Measurements from ENCODE around the gene ANKRD35.

ANKRD35 gene

DNA sequence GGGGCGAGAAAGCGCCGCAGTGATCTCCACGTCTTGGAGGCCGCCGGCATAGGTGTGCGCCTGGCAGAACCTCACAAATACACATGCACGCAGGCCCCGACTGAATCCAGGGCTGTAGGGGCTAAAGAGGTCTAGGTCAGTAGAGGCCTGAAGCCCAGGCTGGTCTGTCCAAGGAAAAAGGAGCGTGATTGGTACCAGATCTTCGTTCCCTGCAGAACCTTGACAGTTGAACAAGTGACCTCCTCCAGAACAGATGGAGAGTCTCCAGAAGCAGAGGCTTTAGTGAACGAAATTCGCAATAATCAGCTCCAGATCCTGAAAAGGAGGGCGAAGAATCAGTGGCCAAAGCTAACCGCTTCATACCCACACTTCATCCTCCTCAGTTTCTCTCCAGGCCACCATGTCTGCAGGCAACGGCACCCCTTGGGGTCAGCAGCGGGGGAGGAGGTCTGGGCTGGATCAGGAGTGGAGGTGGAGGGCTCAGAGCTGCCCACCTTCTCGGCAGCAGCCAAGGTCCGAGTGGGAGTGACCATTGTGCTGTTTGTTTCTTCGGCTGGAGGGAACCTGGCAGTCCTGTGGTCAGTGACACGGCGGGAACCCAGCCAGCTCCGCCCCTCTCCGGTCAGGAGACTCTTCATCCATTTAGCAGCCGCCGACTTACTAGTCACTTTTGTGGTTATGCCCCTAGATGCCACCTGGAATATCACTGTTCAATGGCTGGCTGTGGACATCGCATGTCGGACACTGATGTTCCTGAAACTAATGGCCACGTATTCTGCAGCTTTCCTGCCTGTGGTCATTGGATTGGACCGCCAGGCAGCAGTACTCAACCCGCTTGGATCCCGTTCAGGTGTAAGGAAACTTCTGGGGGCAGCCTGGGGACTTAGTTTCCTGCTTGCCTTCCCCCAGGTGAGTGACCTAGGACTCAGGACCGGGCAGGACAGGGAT, 33.6 kb upstream of the ANKRD35 start:
- peak overlapping the region; percentile 93 for H3K4me3 ChIP-seq (ENCODE audit: low read length)
- H3K36me3 ChIP-seq (ENCODE audit: control insufficient read depth, low read length): peaks cover 33% of the 10 kb centered on the region
- H3K4me1 ChIP-seq (ENCODE audit: control insufficient read depth, low read length): peaks cover 24% of the 10 kb centered on the region
- peaks cover 24% of the 10 kb centered on the region for H3F3A ChIP-seq (ENCODE audit: control insufficient read depth, insufficient read depth)
- H4K20me1 ChIP-seq (ENCODE audit: control insufficient read depth, insufficient read depth, low read depth, low read length): no peaks in the 10 kb centered on the region
- H3K4me2 ChIP-seq (ENCODE audit: low read length): peak overlapping the region; percentile 90
- no peaks in the 10 kb centered on the region for H3K9me2 ChIP-seq (replicated peaks; ENCODE audit: control insufficient read depth, low read length)
- H3K27me3 ChIP-seq (ENCODE audit: control insufficient read depth, low read length): no peaks in the 10 kb centered on the region
- peaks cover 15% of the 10 kb centered on the region for H3K79me2 ChIP-seq (ENCODE audit: control insufficient read depth, low read length)
- peak overlapping the region; percentile 80 for H3K27ac ChIP-seq (ENCODE audit: low read depth, low read length)
- no peaks in the 10 kb centered on the region for H3K9me3 ChIP-seq (ENCODE audit: control insufficient read depth, insufficient read depth, low read length)
- TF ChIP-seq, protein P1, sequence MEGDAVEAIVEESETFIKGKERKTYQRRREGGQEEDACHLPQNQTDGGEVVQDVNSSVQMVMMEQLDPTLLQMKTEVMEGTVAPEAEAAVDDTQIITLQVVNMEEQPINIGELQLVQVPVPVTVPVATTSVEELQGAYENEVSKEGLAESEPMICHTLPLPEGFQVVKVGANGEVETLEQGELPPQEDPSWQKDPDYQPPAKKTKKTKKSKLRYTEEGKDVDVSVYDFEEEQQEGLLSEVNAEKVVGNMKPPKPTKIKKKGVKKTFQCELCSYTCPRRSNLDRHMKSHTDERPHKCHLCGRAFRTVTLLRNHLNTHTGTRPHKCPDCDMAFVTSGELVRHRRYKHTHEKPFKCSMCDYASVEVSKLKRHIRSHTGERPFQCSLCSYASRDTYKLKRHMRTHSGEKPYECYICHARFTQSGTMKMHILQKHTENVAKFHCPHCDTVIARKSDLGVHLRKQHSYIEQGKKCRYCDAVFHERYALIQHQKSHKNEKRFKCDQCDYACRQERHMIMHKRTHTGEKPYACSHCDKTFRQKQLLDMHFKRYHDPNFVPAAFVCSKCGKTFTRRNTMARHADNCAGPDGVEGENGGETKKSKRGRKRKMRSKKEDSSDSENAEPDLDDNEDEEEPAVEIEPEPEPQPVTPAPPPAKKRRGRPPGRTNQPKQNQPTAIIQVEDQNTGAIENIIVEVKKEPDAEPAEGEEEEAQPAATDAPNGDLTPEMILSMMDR (IDR thresholded peaks at IDR 0.05; ENCODE audit: low read depth, low read length, poor library complexity, severe bottlenecking): no peak
- no peak for TF ChIP-seq EZH2phosphoT487 (IDR thresholded peaks at IDR 0.05; ENCODE audit: borderline replicate concordance, low read length)

- no peaks in the 10 kb centered on the region for H4K20me1 ChIP-seq (ENCODE audit: control insufficient read depth, insufficient read depth, low read depth, low read length)
- no peaks in the 10 kb centered on the region for H3K27me3 ChIP-seq (ENCODE audit: control insufficient read depth, low read length)
- H3K9me2 ChIP-seq (replicated peaks; ENCODE audit: control insufficient read depth, low read length): no peaks in the 10 kb centered on the region
- peaks cover 24% of the 10 kb centered on the region for H3K4me1 ChIP-seq (ENCODE audit: control insufficient read depth, low read length)
- no peak for TF ChIP-seq EZH2phosphoT487 (IDR thresholded peaks at IDR 0.05; ENCODE audit: borderline replicate concordance, low read length)
- TF ChIP-seq, protein P1 (IDR thresholded peaks at IDR 0.05; ENCODE audit: low read depth, low read length, poor library complexity, severe bottlenecking): no peak
- peaks cover 15% of the 10 kb centered on the region for H3K79me2 ChIP-seq (ENCODE audit: control insufficient read depth, low read length)
- H3K9me3 ChIP-seq (ENCODE audit: control insufficient read depth, insufficient read depth, low read length): no peaks in the 10 kb centered on the region
- H3F3A ChIP-seq (ENCODE audit: control insufficient read depth, insufficient read depth): peaks cover 22% of the 10 kb centered on the region
- H3K27ac ChIP-seq (ENCODE audit: low read depth, low read length): peak within 1 kb of the TSS; percentile 80
- H3K4me2 ChIP-seq (ENCODE audit: low read length): peak within 1 kb of the TSS; percentile 90
- H3K4me3 ChIP-seq (ENCODE audit: low read length): peak within 1 kb of the TSS; percentile 93
- peaks cover 30% of the 10 kb centered on the region for H3K36me3 ChIP-seq (ENCODE audit: control insufficient read depth, low read length)
Measured at GRCh38 chr1:145918144-145918991, 32.7 kb upstream of the ANKRD35 start, which contains the start of gene PEX11B. TSS of gene PEX11B (minus strand) at chr1:145918717. CDS start at chr1:145918688, 29 bp downstream.

DNA sequence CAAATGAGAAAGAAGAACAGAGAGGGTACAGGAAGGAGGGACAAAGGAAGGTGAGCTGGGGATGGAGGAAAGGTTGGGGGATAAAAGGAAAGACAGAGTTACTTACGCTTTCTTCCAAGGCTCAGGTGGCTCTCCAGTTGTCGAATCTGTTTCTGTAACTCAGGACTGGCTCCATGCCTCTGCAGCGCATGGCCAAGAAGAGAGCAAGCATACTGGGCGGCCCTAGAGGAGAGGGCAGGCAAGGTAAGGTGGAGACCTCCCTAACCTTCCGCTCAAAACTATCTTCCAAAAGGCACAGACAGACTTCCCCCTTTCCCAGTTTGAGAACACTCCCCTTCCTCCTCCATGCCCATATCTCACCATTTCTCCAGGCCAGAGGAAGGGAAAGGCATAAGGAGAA, 31.9 kb upstream of the ANKRD35 start:
- Histone ChIP-seq H3K4me3 (ENCODE audit: low read length) (peak overlapping the region; percentile 93), H3K79me2 (ENCODE audit: control insufficient read depth, low read length) (peaks cover 15% of the 10 kb centered on the region), H3K4me1 (ENCODE audit: control insufficient read depth, low read length) (peaks cover 24% of the 10 kb centered on the region), H3K4me2 (ENCODE audit: low read length) (peak overlapping the region; percentile 90), H3K9me3 (ENCODE audit: control insufficient read depth, insufficient read depth, low read length) (no peaks in the 10 kb centered on the region), H3K27ac (ENCODE audit: low read depth, low read length) (no peak overlapping the region), H4K20me1 (ENCODE audit: control insufficient read depth, insufficient read depth, low read depth, low read length) (no peaks in the 10 kb centered on the region), H3K9me2 (replicated peaks; ENCODE audit: control insufficient read depth, low read length) (no peaks in the 10 kb centered on the region), H3F3A (ENCODE audit: control insufficient read depth, insufficient read depth) (peaks cover 17% of the 10 kb centered on the region), H3K27me3 (ENCODE audit: control insufficient read depth, low read length) (no peaks in the 10 kb centered on the region), H3K36me3 (ENCODE audit: control insufficient read depth, low read length) (peaks cover 31% of the 10 kb centered on the region)
- TF ChIP-seq, protein P1 (IDR thresholded peaks at IDR 0.05; ENCODE audit: low read depth, low read length, poor library complexity, severe bottlenecking): no peak
- TF ChIP-seq EZH2phosphoT487 (IDR thresholded peaks at IDR 0.05; ENCODE audit: borderline replicate concordance, low read length): no peak
